Transverse colon (tissue), 3 donors: ENCODE results near the gene LPO.

Source experiments
- EP300 ChIP-seq: sonication (generic); formaldehyde crosslinking; IDR thresholded peaks from one replicate; pipeline ENCODE4 v1.6.1; 2017; ENCODE audit warnings: antibody characterized with exemption, low read depth
- TF ChIP-seq, protein P1 (sequence below), 5 experiments: fragments of 200-600 bp in 3 of 5; fragments of 450-650 bp in 2 of 5; sonication (generic) in 3 of 5; IDR thresholded peaks; 1 replicate in 2 of 5; 2 replicates in 3 of 5; pipeline ENCODE4 v1.5.1; 2016 to 2017; ENCODE audit warnings: antibody characterized with exemption in 5 of 5, inconsistent platforms in 3 of 5, mild to moderate bottlenecking in 2 of 5, moderate library complexity in 1 of 5

DNA sequence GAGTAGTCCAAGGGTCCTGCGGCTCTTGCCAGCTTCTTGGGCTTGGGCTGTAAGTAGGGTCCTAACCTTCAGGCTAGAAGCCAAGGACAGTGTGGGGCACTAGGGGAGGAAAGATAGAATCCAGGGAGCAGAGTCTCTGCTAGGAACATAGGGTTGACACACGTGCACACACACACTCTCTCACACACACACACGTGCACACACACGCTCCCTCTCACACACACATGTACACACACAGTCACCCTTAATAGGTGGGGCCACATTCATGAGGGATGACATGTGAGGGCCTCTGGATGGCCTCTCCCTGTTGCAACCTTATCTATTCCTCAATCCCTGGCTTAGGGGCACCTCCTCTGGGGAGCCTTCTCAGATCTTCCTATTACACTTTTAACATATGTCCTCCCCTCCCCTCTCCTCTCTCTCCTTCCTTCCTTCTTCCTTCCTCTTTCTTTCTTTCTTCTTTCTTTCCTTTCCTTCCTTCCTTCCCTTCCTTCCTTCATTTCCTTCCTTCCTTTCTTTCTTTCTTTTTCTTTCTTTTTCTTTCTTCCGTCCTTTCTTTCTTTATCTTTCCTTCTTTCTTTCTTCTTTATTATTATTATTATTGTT is 42.8 kb upstream of the LPO start:
- TF ChIP-seq, protein P1, sequence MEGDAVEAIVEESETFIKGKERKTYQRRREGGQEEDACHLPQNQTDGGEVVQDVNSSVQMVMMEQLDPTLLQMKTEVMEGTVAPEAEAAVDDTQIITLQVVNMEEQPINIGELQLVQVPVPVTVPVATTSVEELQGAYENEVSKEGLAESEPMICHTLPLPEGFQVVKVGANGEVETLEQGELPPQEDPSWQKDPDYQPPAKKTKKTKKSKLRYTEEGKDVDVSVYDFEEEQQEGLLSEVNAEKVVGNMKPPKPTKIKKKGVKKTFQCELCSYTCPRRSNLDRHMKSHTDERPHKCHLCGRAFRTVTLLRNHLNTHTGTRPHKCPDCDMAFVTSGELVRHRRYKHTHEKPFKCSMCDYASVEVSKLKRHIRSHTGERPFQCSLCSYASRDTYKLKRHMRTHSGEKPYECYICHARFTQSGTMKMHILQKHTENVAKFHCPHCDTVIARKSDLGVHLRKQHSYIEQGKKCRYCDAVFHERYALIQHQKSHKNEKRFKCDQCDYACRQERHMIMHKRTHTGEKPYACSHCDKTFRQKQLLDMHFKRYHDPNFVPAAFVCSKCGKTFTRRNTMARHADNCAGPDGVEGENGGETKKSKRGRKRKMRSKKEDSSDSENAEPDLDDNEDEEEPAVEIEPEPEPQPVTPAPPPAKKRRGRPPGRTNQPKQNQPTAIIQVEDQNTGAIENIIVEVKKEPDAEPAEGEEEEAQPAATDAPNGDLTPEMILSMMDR (IDR thresholded peaks at IDR 0.05): no peak
- TF ChIP-seq EP300: no peak
